Purkinje cell (primary cell): ENCODE data around the gene FAM120AOS. TPM values are rescaled to one million over a fixed set of nuclear protein-coding genes. Genes with fewer than 3 reads are reported as not detected.

Source experiments
- polyA plus RNA-seq: library from polyadenylated mRNA; unstranded; fragments of >200 nt; fragmentation: Nextera tagmentation; gene quantifications from 2 replicates; pipeline ENCODE4 v1.2.1, GENCODE V29; 2014

The FAM120AOS gene
- 15.7 and 18.3 TPM in 2 replicates for polyA plus RNA-seq

GRCh38 chr9:93453047-93453914 lies at the start of gene FAM120AOS:
Gene FAM120AOS (minus strand): TSS chr9:93453581. CDS start chr9:93452709, 872 bp downstream.

GRCh38 chr9:93450945-93451815 lies 2.2 kb downstream of the FAM120AOS start, which contains the start of gene FAM120A:
Gene FAM120A (plus strand): TSS chr9:93451685. CDS start chr9:93451916, 231 bp downstream.

Other genes with a start within 250 kb of the FAM120AOS start
- gene FAM120A, start 1.9 kb downstream of the FAM120AOS start, polyA plus RNA-seq = 13.7 and 14.2 TPM in 2 replicates
- 1.1 and 1.7 TPM in 2 replicates for gene PHF2, start 123.0 kb upstream of the FAM120AOS start, polyA plus RNA-seq